GM12801 (cell line): Measurements from ENCODE around the gene PXT1.

Experiments used
- CTCF ChIP-seq: IDR thresholded peaks from one replicate; pipeline ENCODE4 v1.5.1; 2011; ENCODE audit warnings: control low read depth; ENCODE audit not compliant: insufficient read length; ENCODE audit errors: extremely low read depth

Gene PXT1

DNA sequence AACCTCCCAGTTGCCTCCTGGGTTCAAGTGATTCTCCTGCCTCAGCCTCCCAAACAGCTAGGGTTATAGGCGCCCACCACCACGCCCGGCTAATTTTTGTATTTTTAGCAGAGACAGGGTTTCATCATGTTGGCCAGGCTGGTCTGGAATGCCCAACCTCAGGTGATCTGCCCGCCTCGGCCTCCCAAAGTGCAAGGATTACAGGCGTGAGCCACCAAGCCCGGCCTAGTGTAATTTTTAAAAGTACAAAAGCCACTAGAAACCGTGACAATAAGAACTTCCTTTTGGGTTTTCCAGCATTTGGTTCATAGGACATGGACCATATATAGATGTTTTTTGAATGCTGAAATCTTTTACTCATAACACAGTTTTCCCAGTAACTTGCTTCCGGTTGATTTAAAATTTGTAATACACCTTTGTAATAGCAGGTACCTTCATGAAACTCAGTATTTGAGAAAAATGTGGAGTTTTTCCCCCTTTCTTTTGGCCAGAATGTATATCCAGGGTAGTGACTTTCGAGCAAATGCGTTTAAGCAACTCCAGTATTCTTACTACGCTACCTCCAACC lies 467 bp downstream of the PXT1 start:
- TF ChIP-seq CTCF = no peak

- TF ChIP-seq CTCF = no peak
Observed at GRCh38 chr6:36441307-36441894, 1.3 kb downstream of the PXT1 start.

DNA sequence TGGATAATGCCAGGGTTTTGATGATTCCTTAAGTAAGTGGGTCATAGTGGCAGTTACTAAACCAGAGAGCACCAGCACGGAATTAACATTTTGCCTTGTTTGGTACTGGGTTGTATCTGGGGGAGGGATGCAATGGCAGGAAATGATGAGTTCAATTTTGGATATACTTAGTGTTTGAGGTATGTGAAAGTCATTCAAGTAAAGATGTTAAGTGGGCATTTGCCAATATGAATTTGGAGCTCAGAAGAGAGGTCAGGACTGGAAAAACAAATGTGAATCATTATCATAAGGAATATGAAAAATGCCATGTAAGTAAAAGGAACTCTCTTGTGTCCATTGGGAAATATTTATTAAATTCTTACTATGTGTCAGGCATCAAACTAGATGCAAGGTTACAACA lies 6.2 kb downstream of the PXT1 start:
- no peak for TF ChIP-seq CTCF

GRCh38 chr6:36432151-36432671 lies 10.4 kb downstream of the PXT1 start:
- TF ChIP-seq CTCF = no peak

DNA sequence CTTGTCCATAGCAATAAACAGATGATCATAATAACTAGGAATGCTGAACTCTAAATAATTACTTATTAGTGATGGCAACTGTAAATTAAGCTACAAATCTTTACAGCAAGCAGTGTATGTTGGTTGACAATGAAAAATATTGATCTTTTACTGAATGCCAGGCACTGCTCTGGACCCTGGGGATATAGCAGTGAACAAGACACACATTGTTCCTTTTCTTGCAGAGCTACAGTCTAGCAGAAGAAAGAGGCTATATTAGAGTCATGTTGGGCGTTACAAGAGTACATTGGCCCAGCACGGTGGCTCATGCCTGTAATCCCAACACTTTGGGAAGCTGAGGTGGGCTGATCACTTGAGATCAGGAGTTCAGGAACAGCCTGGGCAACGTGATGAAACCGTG lies 11.5 kb downstream of the PXT1 start:
- no peak for TF ChIP-seq CTCF

DNA sequence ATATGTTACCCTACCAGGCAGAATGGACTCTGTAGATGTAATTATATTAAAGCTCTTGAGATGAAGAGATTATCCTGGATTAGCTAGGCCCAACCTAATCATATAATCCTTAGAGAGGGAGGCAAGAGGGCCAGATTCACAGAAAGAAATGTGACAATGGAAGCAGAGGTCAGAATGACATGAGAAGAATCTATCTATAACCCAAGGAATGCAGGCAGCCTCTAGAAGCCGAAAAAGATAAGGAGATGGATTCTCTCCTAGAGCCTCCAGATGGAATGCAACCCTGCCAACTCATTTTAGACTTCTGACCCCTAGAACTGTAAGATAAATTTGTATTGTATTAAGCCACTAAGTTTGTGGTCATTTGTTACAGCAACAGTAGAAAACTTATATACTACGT lies 12.3 kb downstream of the PXT1 start:
- no peak for TF ChIP-seq CTCF

GRCh38 chr6:36428911-36429310 lies 13.7 kb downstream of the PXT1 start:
- no peak for TF ChIP-seq CTCF
